Parathyroid adenoma (tissue), 2 donors: ENCODE data around the gene CLK2.
A peak's percentile ranks its signal among the peaks of the same experiment; 100 is the strongest.

Source experiments
- H2AFZ ChIP-seq: fragments of 300-600 bp; sonication (generic); one replicate; pipeline ENCODE4 v1.7.0; 2017; ENCODE audit warnings: antibody characterized with exemption, mild to moderate bottlenecking
- H3K27ac ChIP-seq: fragments of 300-600 bp; sonication (generic); one replicate; pipeline ENCODE4 v1.7.0; 2017
- H3K27me3 ChIP-seq: fragments of 300-600 bp; sonication (generic); one replicate; pipeline ENCODE4 v1.7.0; 2017; ENCODE audit warnings: low read length; ENCODE audit not compliant: control insufficient read depth, insufficient read depth
- H3K36me3 ChIP-seq: fragments of 300-600 bp; sonication (generic); one replicate; pipeline ENCODE4 v1.7.0; 2017; ENCODE audit warnings: low read length; ENCODE audit not compliant: control insufficient read depth, insufficient read depth
- H3K4me1 ChIP-seq: fragments of 300-600 bp; sonication (generic); one replicate; pipeline ENCODE4 v1.7.0; 2017; ENCODE audit warnings: control low read depth
- H3K4me2 ChIP-seq: fragments of 300-600 bp; sonication (generic); one replicate; pipeline ENCODE4 v1.7.0; 2017; ENCODE audit warnings: low read length
- H3K4me3 ChIP-seq: fragments of 300-600 bp; sonication (generic); one replicate; pipeline ENCODE4 v1.7.0; 2017; ENCODE audit warnings: low read depth, low read length
- H3K79me2 ChIP-seq: fragments of 300-600 bp; sonication (generic); one replicate; pipeline ENCODE4 v1.7.0; 2017; ENCODE audit warnings: control low read depth
- H3K9ac ChIP-seq: fragments of 300-600 bp; sonication (generic); one replicate; pipeline ENCODE4 v1.7.0; 2017; ENCODE audit warnings: mild to moderate bottlenecking
- H3K9me3 ChIP-seq: fragments of 300-600 bp; sonication (generic); one replicate; pipeline ENCODE4 v1.7.0; 2017; ENCODE audit warnings: low read length; ENCODE audit not compliant: control insufficient read depth
- CTCF ChIP-seq: fragments of 300-600 bp; sonication (generic); IDR thresholded peaks from one replicate; pipeline ENCODE4 v1.7.0; 2017; ENCODE audit warnings: antibody characterized with exemption, mild to moderate bottlenecking
- donor health status: primary hyperparathyroidism.

Gene CLK2

GRCh38 chr1:155320252-155320651, 46.9 kb upstream of the CLK2 start:
- H3K4me1 ChIP-seq = no peaks in the 10 kb centered on the region
- no peak overlapping the region for H3K27ac ChIP-seq
- peak overlapping the region; percentile 30 for H3K4me2 ChIP-seq
- H3K27me3 ChIP-seq = no peaks in the 10 kb centered on the region
- H3K9ac ChIP-seq = no peak overlapping the region
- no peak for TF ChIP-seq CTCF
- no peaks in the 10 kb centered on the region for H3K79me2 ChIP-seq
- H3K9me3 ChIP-seq = no peaks in the 10 kb centered on the region
- H3K36me3 ChIP-seq = no peaks in the 10 kb centered on the region
- peak overlapping the region; percentile 41 for H3K4me3 ChIP-seq
- no peak overlapping the region for H2AFZ ChIP-seq

GRCh38 chr1:155319536-155319935, 46.2 kb upstream of the CLK2 start:
- Histone ChIP-seq H3K27me3 (no peaks in the 10 kb centered on the region), H3K79me2 (no peaks in the 10 kb centered on the region), H2AFZ (no peak overlapping the region), H3K4me1 (no peaks in the 10 kb centered on the region), H3K9ac (no peak overlapping the region), H3K4me3 (no peak overlapping the region), H3K36me3 (no peaks in the 10 kb centered on the region), H3K27ac (no peak overlapping the region), H3K4me2 (no peak overlapping the region), H3K9me3 (no peaks in the 10 kb centered on the region)
- TF ChIP-seq CTCF = no peak

- Histone ChIP-seq H3K9me3 (no peaks in the 10 kb centered on the region), H2AFZ (no peak overlapping the region), H3K4me3 (no peak overlapping the region), H3K9ac (no peak overlapping the region), H3K4me1 (no peaks in the 10 kb centered on the region), H3K36me3 (no peaks in the 10 kb centered on the region), H3K27ac (no peak overlapping the region), H3K27me3 (no peaks in the 10 kb centered on the region), H3K79me2 (no peaks in the 10 kb centered on the region), H3K4me2 (no peak overlapping the region)
- no peak for TF ChIP-seq CTCF
Observed at GRCh38 chr1:155318082-155318481, 44.8 kb upstream of the CLK2 start.

- H3K27ac ChIP-seq = no peak overlapping the region
- no peaks in the 10 kb centered on the region for H3K27me3 ChIP-seq
- TF ChIP-seq CTCF = no peak
- H3K79me2 ChIP-seq = no peaks in the 10 kb centered on the region
- no peak overlapping the region for H3K9ac ChIP-seq
- H3K36me3 ChIP-seq = no peaks in the 10 kb centered on the region
- no peaks in the 10 kb centered on the region for H3K4me1 ChIP-seq
- H3K4me2 ChIP-seq = no peak overlapping the region
- H3K9me3 ChIP-seq = no peaks in the 10 kb centered on the region
- no peak overlapping the region for H2AFZ ChIP-seq
- H3K4me3 ChIP-seq = no peak overlapping the region
Observed at GRCh38 chr1:155316922-155317321, 43.6 kb upstream of the CLK2 start.

- TF ChIP-seq CTCF = no peak
- no peaks in the 10 kb centered on the region for H3K27me3 ChIP-seq
Observed at GRCh38 chr1:155313261-155313660, 40.0 kb upstream of the CLK2 start.

More at GRCh38 chr1:155313261-155313660, 40.0 kb upstream of the CLK2 start:
- peaks cover 4% of the 10 kb centered on the region for H3K4me1 ChIP-seq
- H3K27ac ChIP-seq = no peak overlapping the region
- no peak overlapping the region for H3K9ac ChIP-seq
- H3K36me3 ChIP-seq = no peaks in the 10 kb centered on the region
- peaks cover 3% of the 10 kb centered on the region for H3K79me2 ChIP-seq
- H3K9me3 ChIP-seq = no peaks in the 10 kb centered on the region
- no peak overlapping the region for H3K4me3 ChIP-seq
- H2AFZ ChIP-seq = no peak overlapping the region
- no peak overlapping the region for H3K4me2 ChIP-seq
